HG03159 (cell line): ENCODE measurements around the gene NAA80.

Experiments used
- ATAC-seq: cut with Tn5 transposase; IDR thresholded peaks from one replicate; pipeline ENCODE4 v1.9.1; 2021; ENCODE audit warnings: mild to moderate bottlenecking, moderate library complexity; ENCODE audit not compliant: unreplicated experiment

Gene NAA80

GRCh38 chr3:50260027-50260941 lies 38.9 kb downstream of the NAA80 start:
- ATAC-seq, result peak; percentile 79

- peak; percentile 16 for ATAC-seq
Measured at GRCh38 chr3:50259432-50260026, 39.7 kb downstream of the NAA80 start.

- ATAC-seq, result no peak
Measured at GRCh38 chr3:50258979-50259378, 40.2 kb downstream of the NAA80 start.

GRCh38 chr3:50258029-50258680 lies 41.0 kb downstream of the NAA80 start:
- ATAC-seq, result no peak

GRCh38 chr3:50256978-50257890 lies 42.0 kb downstream of the NAA80 start:
- no peak for ATAC-seq

GRCh38 chr3:50255251-50255615 lies 44.0 kb downstream of the NAA80 start:
- ATAC-seq, result no peak

GRCh38 chr3:50254577-50255250 lies 44.5 kb downstream of the NAA80 start:
- no peak for ATAC-seq

GRCh38 chr3:50251220-50251619 lies 48.0 kb downstream of the NAA80 start:
- no peak for ATAC-seq

GRCh38 chr3:50250514-50250913 lies 48.7 kb downstream of the NAA80 start:
- ATAC-seq, result no peak

- no peak for ATAC-seq
Measured at GRCh38 chr3:50249457-50249856, 49.7 kb downstream of the NAA80 start.

- no peak for ATAC-seq
Measured at GRCh38 chr3:50248387-50248786, 50.8 kb downstream of the NAA80 start.

- ATAC-seq, result peak; percentile 39
Measured at GRCh38 chr3:50246517-50246954, 52.7 kb downstream of the NAA80 start.
